Esophagus muscularis mucosa (tissue), 4 donors: ENCODE results near the gene TMEM132C. TPM values are rescaled to one million over a fixed set of nuclear protein-coding genes. Genes with fewer than 3 reads are reported as not detected.
"Not testable (repeated sequence)": the region's sequence is repeated elsewhere in the genome, so short reads cannot be mapped to it uniquely, and the experiment has no call there.

Experiments used
- DNase-seq: peaks from one replicate; pipeline ENCODE4 v3.0.0-alpha.2; 2017; ENCODE audit errors: extremely low spot score
- H3K27ac ChIP-seq, 4 donors: fragments of 200-600 bp; sonication (generic); replicated peaks in 1 of 4; 1 replicate in 3 of 4; 2 replicates in 1 of 4; pipeline ENCODE4 v1.5.1; 2016 to 2019; ENCODE audit warnings: mild to moderate bottlenecking in 1 of 4
- H3K27me3 ChIP-seq, 4 donors: fragments of 200-600 bp; sonication (generic); one replicate each; pipeline versions ENCODE4 v1.5.1 to v1.6.0; 2016 to 2019
- H3K36me3 ChIP-seq, 4 donors: fragments of 200-600 bp; sonication (generic); one replicate each; pipeline ENCODE4 v1.5.1; 2016 to 2019
- H3K4me1 ChIP-seq, 4 donors: fragments of 200-600 bp; sonication (generic); one replicate each; pipeline ENCODE4 v1.5.1; 2016 to 2019
- H3K4me3 ChIP-seq, 4 donors: fragments of 200-600 bp; sonication (generic); 1 replicate in 2 of 4; 2 replicates in 2 of 4; pipeline ENCODE4 v1.5.1; 2016 to 2019; ENCODE audit warnings: mild to moderate bottlenecking in 4 of 4, moderate library complexity in 1 of 4
- H3K9me3 ChIP-seq, 4 donors: fragments of 200-600 bp; sonication (generic); 1 replicate in 3 of 4; 2 replicates in 1 of 4; pipeline ENCODE4 v1.5.1; 2016 to 2019
- EP300 ChIP-seq: sonication (generic); formaldehyde crosslinking; IDR thresholded peaks from one replicate; pipeline ENCODE4 v1.6.1; 2017; ENCODE audit warnings: antibody characterized with exemption
- POLR2A ChIP-seq: fragments of 450-650 bp; IDR thresholded peaks from one replicate; pipeline ENCODE4 v1.6.1; 2017; ENCODE audit warnings: antibody characterized with exemption, moderate library complexity, mild to moderate bottlenecking, low read depth
- POLR2AphosphoS5 ChIP-seq, 2 donors: sonication (generic); formaldehyde crosslinking; IDR thresholded peaks; one replicate each; pipeline ENCODE4 v1.6.1; 2017; ENCODE audit warnings: antibody characterized with exemption in 2 of 2
- WGBS: methylation state at CpG from one replicate; pipeline ENCODE4 v1.1.5; 2018; 5-methylcytosine and 5-hydroxymethylcytosine counted together
- intact Hi-C: fragments of 100-400 bp; cut with DNase I; formaldehyde crosslinking; loops from one replicate; pipeline ENCODE4 v1.15.1; 2023
- total RNA-seq, 4 donors: library from RNA; depleted of rRNA; stranded (reverse); fragments of >200 nt; gene quantifications; one replicate each; pipeline versions ENCODE4 v1.1.0 to v1.2.1, GENCODE V29; 2016
- TF ChIP-seq, protein P1 (sequence below), 3 experiments: fragments of 200-600 bp in 2 of 3; fragments of 450-650 bp in 1 of 3; sonication (generic) in 2 of 3; IDR thresholded peaks; one replicate each; pipeline ENCODE4 v1.5.1; 2017 to 2019; ENCODE audit warnings: antibody characterized with exemption in 3 of 3, mild to moderate bottlenecking in 2 of 3, moderate library complexity in 1 of 3

TMEM132C gene
- total RNA-seq, 4 donors from 2014 or later = 2.9 to 3.8 (median 3.5) TPM

DNA sequence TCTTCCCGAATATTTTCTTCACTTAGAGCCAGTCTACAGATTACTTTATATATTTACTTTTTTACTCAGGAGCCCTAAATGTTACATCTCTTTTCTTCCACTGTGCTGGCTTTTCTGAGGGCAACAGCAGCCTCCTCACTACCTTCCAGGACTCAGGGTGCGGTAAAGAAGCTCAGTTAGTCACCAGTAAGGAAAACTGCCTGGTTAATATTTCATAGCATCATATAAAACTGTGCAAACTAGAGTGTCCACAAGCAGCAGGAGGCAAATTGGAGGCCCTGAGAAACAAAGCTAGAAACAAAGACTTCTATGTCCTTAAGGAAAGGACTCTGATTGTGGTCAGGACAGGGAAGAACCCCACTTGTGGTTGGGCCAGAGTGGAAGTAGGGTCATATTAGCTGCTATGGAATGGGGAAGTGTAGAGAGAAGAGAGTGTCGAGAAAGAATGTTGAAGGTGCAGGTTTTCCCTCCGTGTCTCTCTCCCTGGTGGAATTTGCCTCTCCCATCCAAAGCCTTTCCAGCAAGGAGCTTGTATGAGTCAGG, 336.7 kb downstream of the TMEM132C start:
- intact Hi-C loops = no loop called here
- Histone ChIP-seq H3K4me1 (no peaks in the 10 kb centered on the region), H3K36me3 (no peaks in the 10 kb centered on the region), H3K9me3 (no peaks in the 10 kb centered on the region), H3K27me3 (no peaks in the 10 kb centered on the region), H3K4me3 (no peak overlapping the region), H3K27ac (no peak overlapping the region)
- DNase-seq = no peak
- 66% methylated on average over 4 of the region's 4 CpGs for WGBS
- TF ChIP-seq, protein P1, sequence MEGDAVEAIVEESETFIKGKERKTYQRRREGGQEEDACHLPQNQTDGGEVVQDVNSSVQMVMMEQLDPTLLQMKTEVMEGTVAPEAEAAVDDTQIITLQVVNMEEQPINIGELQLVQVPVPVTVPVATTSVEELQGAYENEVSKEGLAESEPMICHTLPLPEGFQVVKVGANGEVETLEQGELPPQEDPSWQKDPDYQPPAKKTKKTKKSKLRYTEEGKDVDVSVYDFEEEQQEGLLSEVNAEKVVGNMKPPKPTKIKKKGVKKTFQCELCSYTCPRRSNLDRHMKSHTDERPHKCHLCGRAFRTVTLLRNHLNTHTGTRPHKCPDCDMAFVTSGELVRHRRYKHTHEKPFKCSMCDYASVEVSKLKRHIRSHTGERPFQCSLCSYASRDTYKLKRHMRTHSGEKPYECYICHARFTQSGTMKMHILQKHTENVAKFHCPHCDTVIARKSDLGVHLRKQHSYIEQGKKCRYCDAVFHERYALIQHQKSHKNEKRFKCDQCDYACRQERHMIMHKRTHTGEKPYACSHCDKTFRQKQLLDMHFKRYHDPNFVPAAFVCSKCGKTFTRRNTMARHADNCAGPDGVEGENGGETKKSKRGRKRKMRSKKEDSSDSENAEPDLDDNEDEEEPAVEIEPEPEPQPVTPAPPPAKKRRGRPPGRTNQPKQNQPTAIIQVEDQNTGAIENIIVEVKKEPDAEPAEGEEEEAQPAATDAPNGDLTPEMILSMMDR (IDR thresholded peaks at IDR 0.05) = no peak
- no peak for TF ChIP-seq POLR2AphosphoS5 (IDR thresholded peaks at IDR 0.05)
- no peak for TF ChIP-seq EP300
- no peak for TF ChIP-seq POLR2A

DNA sequence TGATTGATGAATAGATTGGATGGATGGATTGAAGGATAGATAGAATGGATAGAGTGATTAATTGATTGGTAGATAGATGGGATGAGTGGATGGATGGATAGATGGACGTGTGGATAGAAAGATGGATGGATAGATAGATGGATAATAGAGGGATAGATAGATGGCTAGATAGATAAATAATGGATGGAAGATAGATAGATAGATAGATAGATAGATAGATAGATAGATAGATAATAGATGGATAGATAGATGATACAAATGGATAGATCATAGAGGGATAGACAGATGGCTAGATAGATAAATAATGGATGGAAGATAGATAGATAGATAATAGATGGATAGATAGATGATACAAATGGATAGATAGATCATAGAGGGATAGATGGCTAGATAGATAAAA, 337.2 kb downstream of the TMEM132C start:
- H3K4me1 ChIP-seq, H3K27me3 ChIP-seq, intact Hi-C loops, H3K4me3 ChIP-seq, H3K27ac ChIP-seq, DNase-seq, H3K9me3 ChIP-seq, H3K36me3 ChIP-seq: not testable (repeated sequence)
- WGBS = 72% methylated on average over 1 of the region's 1 CpG

DNA sequence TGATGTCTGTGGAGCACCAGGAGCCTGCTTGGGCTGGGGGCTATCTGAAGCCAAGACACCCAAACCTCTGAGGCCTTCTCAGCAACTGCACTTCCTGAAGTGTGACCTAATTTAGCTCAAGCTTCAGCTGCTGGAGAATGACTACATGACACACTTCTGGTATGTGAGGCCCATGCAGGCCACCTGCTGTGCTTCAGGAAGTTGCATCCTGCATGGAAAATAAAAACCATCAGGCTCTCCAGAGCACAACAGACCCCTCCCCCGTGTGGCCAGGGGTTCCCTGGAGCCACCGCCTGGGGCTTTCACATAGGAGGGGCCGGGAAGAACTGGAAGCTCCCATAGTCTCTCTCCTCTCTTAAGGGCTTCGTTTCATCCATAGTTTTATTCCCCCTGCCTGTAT, 339.1 kb downstream of the TMEM132C start:
- Histone ChIP-seq H3K4me3 (no peak overlapping the region), H3K9me3 (no peaks in the 10 kb centered on the region), H3K27ac (no peak overlapping the region), H3K27me3 (no peaks in the 10 kb centered on the region), H3K36me3 (no peaks in the 10 kb centered on the region), H3K4me1 (no peaks in the 10 kb centered on the region)
- 52% methylated on average over 4 of the region's 4 CpGs for WGBS
- intact Hi-C loops = no loop called here
- no peak for DNase-seq
- TF ChIP-seq POLR2A = no peak
- TF ChIP-seq EP300 = no peak

DNA sequence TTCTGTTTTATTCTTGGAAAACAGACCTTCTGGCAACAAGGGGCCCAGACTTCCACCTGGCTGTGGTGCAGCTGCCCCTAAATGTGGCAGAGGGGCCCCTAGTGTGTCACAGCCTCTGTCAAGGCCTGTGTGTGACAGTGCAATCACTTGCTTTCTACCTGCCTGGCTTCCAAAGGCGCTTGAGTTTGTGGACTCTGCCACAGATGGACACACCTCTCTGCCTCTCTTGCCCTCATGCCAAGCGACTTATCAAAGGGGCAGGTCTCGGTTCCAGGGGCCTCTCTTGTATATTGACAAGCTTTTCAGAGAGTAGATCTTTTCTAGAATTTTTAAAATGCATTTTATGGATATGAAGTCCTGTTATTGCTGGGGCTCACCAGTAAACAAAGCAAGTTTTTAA, 339.6 kb downstream of the TMEM132C start:
- Histone ChIP-seq H3K36me3 (no peaks in the 10 kb centered on the region), H3K4me1 (no peaks in the 10 kb centered on the region), H3K27ac (no peak overlapping the region), H3K9me3 (no peaks in the 10 kb centered on the region), H3K4me3 (no peak overlapping the region), H3K27me3 (no peaks in the 10 kb centered on the region)
- 84% methylated on average over 3 of the region's 3 CpGs for WGBS
- intact Hi-C loops = no loop called here
- DNase-seq = no peak
- TF ChIP-seq POLR2A (no peak), POLR2AphosphoS5 (IDR thresholded peaks at IDR 0.05) (no peak), EP300 (no peak)
- TF ChIP-seq, protein P1 (IDR thresholded peaks at IDR 0.05) = no peak

DNA sequence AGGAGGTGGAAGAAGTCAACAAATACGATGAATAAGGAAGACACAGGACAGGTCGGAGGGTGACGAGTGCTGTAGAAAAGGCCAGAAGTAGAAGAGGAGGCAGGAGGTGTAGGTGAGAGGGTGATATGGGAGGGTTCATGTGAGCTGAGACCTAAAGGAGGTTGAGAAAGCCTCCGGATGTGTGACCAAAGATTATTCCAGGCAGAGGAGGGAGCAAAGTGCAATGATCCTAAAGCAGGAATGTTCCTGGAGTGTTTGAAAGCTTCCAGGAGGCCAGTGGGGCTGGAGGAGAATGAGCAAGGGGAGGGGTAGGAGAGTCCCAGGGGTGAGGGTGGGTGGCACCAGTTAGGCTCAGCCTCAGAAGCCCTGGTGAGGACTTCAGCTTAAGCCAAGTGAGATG, 340.0 kb downstream of the TMEM132C start:
- Histone ChIP-seq H3K27ac (no peak overlapping the region), H3K9me3 (no peaks in the 10 kb centered on the region), H3K36me3 (no peaks in the 10 kb centered on the region), H3K27me3 (no peaks in the 10 kb centered on the region), H3K4me3 (no peak overlapping the region), H3K4me1 (no peaks in the 10 kb centered on the region)
- intact Hi-C loops = no loop called here
- TF ChIP-seq EP300 = no peak
- no peak for DNase-seq
- 90% methylated on average over 4 of the region's 4 CpGs for WGBS

DNA sequence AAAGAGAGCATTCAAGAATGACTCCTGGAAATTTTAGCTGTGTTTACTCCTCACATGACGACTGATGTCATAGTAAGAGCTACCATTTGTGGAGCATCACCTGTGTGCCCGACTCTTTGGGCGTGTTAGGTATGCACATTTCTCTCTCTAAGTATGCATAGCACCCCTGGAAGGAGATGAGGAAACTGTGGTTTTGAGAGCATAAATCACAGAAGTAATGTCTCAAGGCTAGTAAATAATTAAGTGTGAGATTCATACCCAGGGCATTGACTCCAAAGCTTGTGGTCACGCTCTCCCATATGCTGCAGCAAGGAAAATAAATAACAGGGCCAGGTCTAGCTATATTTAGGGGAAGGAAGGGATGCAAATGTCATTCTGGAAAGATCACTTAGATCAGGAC, 340.7 kb downstream of the TMEM132C start:
- H3K27me3 ChIP-seq = no peaks in the 10 kb centered on the region
- TF ChIP-seq POLR2A (no peak), EP300 (no peak), POLR2AphosphoS5 (IDR thresholded peaks at IDR 0.05) (no peak)
- TF ChIP-seq, protein P1 (IDR thresholded peaks at IDR 0.05) = no peak

More for the DNA sequence above, 340.7 kb downstream of the TMEM132C start:
- H3K4me1 ChIP-seq = no peaks in the 10 kb centered on the region
- DNase-seq = no peak
- no peaks in the 10 kb centered on the region for H3K9me3 ChIP-seq
- H3K36me3 ChIP-seq = no peaks in the 10 kb centered on the region
- no peak overlapping the region for H3K4me3 ChIP-seq
- intact Hi-C loops = no loop called here
- H3K27ac ChIP-seq = no peak overlapping the region
- 88% methylated on average over 4 of the region's 4 CpGs for WGBS
